Mesendoderm (in vitro differentiated cells): ENCODE results near the gene PPM1J.

Experiments used
- DNase-seq: peaks from one replicate; pipeline ENCODE4 v3.0.0; 2013
- H2AK5ac ChIP-seq: 2 replicates; pipeline ENCODE4 v1.6.1; 2013; ENCODE audit warnings: low read length, inconsistent platforms
- H2BK120ac ChIP-seq: 2 replicates; pipeline ENCODE4 v1.6.1; 2013; ENCODE audit warnings: low read depth, mild to moderate bottlenecking, low read length, moderate library complexity, mixed read lengths
- H2BK15ac ChIP-seq: replicated peaks from 2 replicates; pipeline ENCODE4 v1.6.1; 2013; ENCODE audit warnings: low read depth, mild to moderate bottlenecking, moderate library complexity
- H2BK5ac ChIP-seq: 2 replicates; pipeline ENCODE4 v1.6.1; 2013; ENCODE audit warnings: low read length, inconsistent platforms
- H3K18ac ChIP-seq: 2 replicates; pipeline ENCODE4 v1.6.1; 2013; ENCODE audit warnings: mild to moderate bottlenecking, low read length, mixed read lengths
- H3K23ac ChIP-seq: one replicate; pipeline ENCODE4 v1.6.1; 2013; ENCODE audit warnings: low read length
- H3K27ac ChIP-seq: 2 replicates; pipeline ENCODE4 v1.5.1; 2013; ENCODE audit warnings: low read depth, mild to moderate bottlenecking, inconsistent platforms, low read length, moderate library complexity
- H3K27me3 ChIP-seq: 2 replicates; pipeline ENCODE4 v1.6.1; 2013; ENCODE audit warnings: low read length, control low read depth, mild to moderate bottlenecking, inconsistent platforms; ENCODE audit not compliant: insufficient read depth, poor library complexity
- H3K36me3 ChIP-seq: 2 replicates; pipeline ENCODE4 v1.6.1; 2013; ENCODE audit warnings: low read length, inconsistent platforms; ENCODE audit not compliant: control insufficient read depth, insufficient read depth
- H3K4ac ChIP-seq: one replicate; pipeline ENCODE4 v1.6.1; 2013; ENCODE audit warnings: low read depth, mild to moderate bottlenecking, low read length, moderate library complexity
- H3K4me1 ChIP-seq: 2 replicates; pipeline ENCODE4 v1.6.1; 2013; ENCODE audit warnings: low read depth, low read length, inconsistent platforms; ENCODE audit not compliant: control insufficient read depth
- H3K4me2 ChIP-seq: 2 replicates; pipeline ENCODE4 v1.6.1; 2013; ENCODE audit warnings: low read length
- H3K4me3 ChIP-seq: 2 replicates; pipeline ENCODE4 v1.5.1; 2013; ENCODE audit warnings: mild to moderate bottlenecking, low read length
- H3K56ac ChIP-seq: one replicate; pipeline ENCODE4 v1.6.1; 2013; ENCODE audit warnings: low read length
- H3K79me1 ChIP-seq: 2 replicates; pipeline ENCODE4 v1.6.1; 2013; ENCODE audit warnings: low read length, inconsistent platforms
- H3K79me2 ChIP-seq: 2 replicates; pipeline ENCODE4 v1.6.1; 2013; ENCODE audit warnings: mild to moderate bottlenecking, low read length; ENCODE audit not compliant: control insufficient read depth, insufficient read depth
- H3K9ac ChIP-seq: 2 replicates; pipeline ENCODE4 v1.6.1; 2013; ENCODE audit warnings: low read length, inconsistent platforms
- H4K5ac ChIP-seq: one replicate; pipeline ENCODE4 v1.6.1; 2013; ENCODE audit warnings: low read length
- H4K8ac ChIP-seq: one replicate; pipeline ENCODE4 v1.6.1; 2013; ENCODE audit warnings: low read depth, mild to moderate bottlenecking, control low read depth, low read length, moderate library complexity
- WGBS: extraction: QIAGEN DNeasy Blood & Tissue Kit; methylation state at CpG from one replicate; pipeline ENCODE4 v1.1.7; 2013; ENCODE audit warnings: low lambda C conversion rate, missing lambda C conversion rate; ENCODE audit not compliant: insufficient coverage; ENCODE audit errors: extremely low coverage; 5-methylcytosine and 5-hydroxymethylcytosine counted together

Gene PPM1J

GRCh38 chr1:112697781-112698201 lies 17.3 kb downstream of the PPM1J start:
- Histone ChIP-seq H3K56ac (no peak overlapping the region), H2BK120ac (no peak overlapping the region), H2BK15ac (no peak overlapping the region), H3K23ac (no peak overlapping the region), H3K27me3 (no peaks in the 10 kb centered on the region), H3K4ac (no peak overlapping the region), H3K79me2 (no peaks in the 10 kb centered on the region), H3K4me1 (peaks cover 31% of the 10 kb centered on the region), H3K4me3 (no peak overlapping the region), H2BK5ac (no peak overlapping the region), H3K18ac (no peak overlapping the region), H3K27ac (no peak overlapping the region), H4K5ac (no peak overlapping the region), H3K79me1 (peaks cover 13% of the 10 kb centered on the region), H3K36me3 (peaks cover 22% of the 10 kb centered on the region), H4K8ac (no peak overlapping the region), H2AK5ac (no peak overlapping the region), H3K9ac (no peak overlapping the region), H3K4me2 (no peak overlapping the region)
- WGBS, result no CpG with 5 or more reads among the region's 9 CpGs
- no peak for DNase-seq

- Histone ChIP-seq H3K79me2 (no peaks in the 10 kb centered on the region), H3K27ac (no peak overlapping the region), H3K27me3 (no peaks in the 10 kb centered on the region), H2AK5ac (no peak overlapping the region), H4K5ac (no peak overlapping the region), H4K8ac (no peak overlapping the region), H3K23ac (no peak overlapping the region), H3K18ac (no peak overlapping the region), H3K9ac (no peak overlapping the region), H2BK15ac (no peak overlapping the region), H3K79me1 (peaks cover 8% of the 10 kb centered on the region), H3K4me1 (peaks cover 28% of the 10 kb centered on the region), H3K56ac (no peak overlapping the region), H2BK5ac (no peak overlapping the region), H3K4me2 (no peak overlapping the region), H3K36me3 (peaks cover 23% of the 10 kb centered on the region), H2BK120ac (no peak overlapping the region), H3K4ac (no peak overlapping the region), H3K4me3 (no peak overlapping the region)
- DNase-seq, result no peak
- no CpG with 5 or more reads among the region's 7 CpGs for WGBS
These were observed 18.4 kb downstream of the PPM1J start for GRCh38 chr1:112696578-112697314.

- DNase-seq, result no peak
- Histone ChIP-seq H2BK120ac (no peak overlapping the region), H3K4ac (no peak overlapping the region), H2BK5ac (no peak overlapping the region), H3K4me2 (no peak overlapping the region), H3K79me1 (peaks cover 5% of the 10 kb centered on the region), H4K5ac (no peak overlapping the region), H3K79me2 (no peaks in the 10 kb centered on the region), H2AK5ac (no peak overlapping the region), H3K56ac (no peak overlapping the region), H3K36me3 (peaks cover 21% of the 10 kb centered on the region), H3K18ac (no peak overlapping the region), H3K4me1 (peaks cover 19% of the 10 kb centered on the region), H3K27ac (no peak overlapping the region), H2BK15ac (no peak overlapping the region), H4K8ac (no peak overlapping the region), H3K9ac (no peak overlapping the region), H3K27me3 (no peaks in the 10 kb centered on the region), H3K4me3 (no peak overlapping the region), H3K23ac (no peak overlapping the region)
- no CpG with 5 or more reads among the region's 9 CpGs for WGBS
These were observed 19.9 kb downstream of the PPM1J start for GRCh38 chr1:112695276-112695675.

- Histone ChIP-seq H3K9ac (no peak overlapping the region), H3K4me1 (peaks cover 10% of the 10 kb centered on the region), H2BK15ac (no peak overlapping the region), H4K5ac (no peak overlapping the region), H3K4me3 (no peak overlapping the region), H2BK5ac (no peak overlapping the region), H3K18ac (no peak overlapping the region), H3K56ac (no peak overlapping the region), H3K79me1 (no peaks in the 10 kb centered on the region), H3K4me2 (no peak overlapping the region), H3K27me3 (no peaks in the 10 kb centered on the region), H2BK120ac (no peak overlapping the region), H2AK5ac (no peak overlapping the region), H3K4ac (no peak overlapping the region), H3K36me3 (peaks cover 17% of the 10 kb centered on the region), H3K79me2 (no peaks in the 10 kb centered on the region), H3K23ac (no peak overlapping the region), H3K27ac (no peak overlapping the region), H4K8ac (no peak overlapping the region)
- DNase-seq, result no peak
- no CpG with 5 or more reads among the region's 15 CpGs for WGBS
These were observed 20.7 kb downstream of the PPM1J start for GRCh38 chr1:112694363-112694929.

GRCh38 chr1:112693821-112694220 lies 21.3 kb downstream of the PPM1J start:
- Histone ChIP-seq H4K8ac (no peak overlapping the region), H3K4me3 (no peak overlapping the region), H2BK5ac (no peak overlapping the region), H3K36me3 (peaks cover 15% of the 10 kb centered on the region), H2BK120ac (no peak overlapping the region), H2BK15ac (no peak overlapping the region), H3K18ac (no peak overlapping the region), H3K23ac (no peak overlapping the region), H3K4me2 (no peak overlapping the region), H4K5ac (no peak overlapping the region), H3K56ac (no peak overlapping the region), H3K27ac (no peak overlapping the region), H3K27me3 (no peaks in the 10 kb centered on the region), H3K9ac (no peak overlapping the region), H3K79me1 (no peaks in the 10 kb centered on the region), H3K4ac (no peak overlapping the region), H2AK5ac (no peak overlapping the region), H3K4me1 (peaks cover 7% of the 10 kb centered on the region), H3K79me2 (no peaks in the 10 kb centered on the region)
- no peak for DNase-seq
- WGBS, result no CpG with 5 or more reads among the region's 6 CpGs
